ENCODE results near the gene IRGC.

GRCh38 chr19:43768273-43769050 is 52.6 kb downstream of the IRGC start:
- TF ChIP-seq MXI1 (IDR thresholded peaks at IDR 0.05; ENCODE audit: borderline replicate concordance, low read depth, low read length): no peak
- no peak for TF ChIP-seq CTCF (conservative IDR thresholded peaks at IDR 0.05; ENCODE audit: low read depth, low read length)

Data from IMR-90 (cell line).